ENCODE results near the gene LRP8.

DNA sequence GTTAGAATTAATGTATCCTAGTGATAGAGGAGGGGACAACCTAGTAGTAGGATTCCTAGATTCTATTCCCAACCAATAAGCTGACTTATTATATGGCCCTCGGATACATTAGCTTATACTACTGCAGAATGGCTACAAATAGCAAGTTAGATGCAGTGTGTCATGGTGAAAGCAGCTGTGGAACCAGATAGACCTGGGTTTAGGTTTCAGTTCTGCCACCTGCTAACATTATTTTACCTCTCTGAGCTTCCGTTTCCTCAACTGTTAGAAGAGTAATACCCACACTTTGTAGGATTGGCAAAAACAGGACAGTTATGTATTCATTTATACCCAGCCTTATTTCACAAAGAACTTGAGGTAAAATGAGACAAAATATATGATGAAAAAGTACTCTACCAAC, 67.9 kb downstream of the LRP8 start:
- TF ChIP-seq CTCF (IDR thresholded peaks at IDR 0.05; ENCODE audit: insufficient read depth, low read length, poor library complexity, severe bottlenecking) (no peak), EZH2phosphoT487 (conservative IDR thresholded peaks at IDR 0.05; ENCODE audit: low read length) (no peak)

All from SU-DHL-6 (cell line).